Measurements from ENCODE around the gene KLK13.

Gene KLK13

GRCh38 chr19:51066393-51067186, 1.7 kb upstream of the KLK13 start:
- no peak for DNase-seq (ENCODE audit: low read depth)
- H3K4me3 ChIP-seq (ENCODE audit: control insufficient read depth, low read depth, low read length): no peak overlapping the region
- no peak for TF ChIP-seq CTCF (IDR thresholded peaks at IDR 0.05; ENCODE audit: control insufficient read depth, insufficient read depth, low read depth, low read length, missing control alignments)

- DNase-seq (ENCODE audit: low read depth): no peak
- no peak overlapping the region for H3K4me3 ChIP-seq (ENCODE audit: control insufficient read depth, low read depth, low read length)
- TF ChIP-seq CTCF (IDR thresholded peaks at IDR 0.05; ENCODE audit: control insufficient read depth, insufficient read depth, low read depth, low read length, missing control alignments): no peak
Measured at GRCh38 chr19:51065221-51065960, 499 bp upstream of the KLK13 start.

- no peak for TF ChIP-seq CTCF (IDR thresholded peaks at IDR 0.05; ENCODE audit: control insufficient read depth, insufficient read depth, low read depth, low read length, missing control alignments)
- H3K4me3 ChIP-seq (ENCODE audit: control insufficient read depth, low read depth, low read length): no peak overlapping the region
- no peak for DNase-seq (ENCODE audit: low read depth)
Measured at GRCh38 chr19:51063664-51064063, 1.2 kb downstream of the KLK13 start.

GRCh38 chr19:51060973-51061372, 3.9 kb downstream of the KLK13 start:
- DNase-seq (ENCODE audit: low read depth): no peak
- H3K4me3 ChIP-seq (ENCODE audit: control insufficient read depth, low read depth, low read length): no peak overlapping the region
- TF ChIP-seq CTCF (IDR thresholded peaks at IDR 0.05; ENCODE audit: control insufficient read depth, insufficient read depth, low read depth, low read length, missing control alignments): no peak

- DNase-seq (ENCODE audit: low read depth): no peak
- no peak overlapping the region for H3K4me3 ChIP-seq (ENCODE audit: control insufficient read depth, low read depth, low read length)
- TF ChIP-seq CTCF (IDR thresholded peaks at IDR 0.05; ENCODE audit: control insufficient read depth, insufficient read depth, low read depth, low read length, missing control alignments): no peak
Measured at GRCh38 chr19:51060336-51060735, 4.6 kb downstream of the KLK13 start.

GRCh38 chr19:51059715-51060114, 5.2 kb downstream of the KLK13 start:
- DNase-seq (ENCODE audit: low read depth): no peak
- TF ChIP-seq CTCF (IDR thresholded peaks at IDR 0.05; ENCODE audit: control insufficient read depth, insufficient read depth, low read depth, low read length, missing control alignments): no peak
- no peak overlapping the region for H3K4me3 ChIP-seq (ENCODE audit: control insufficient read depth, low read depth, low read length)
